DND-41 (cell line): Measurements from ENCODE around the gene TGFBR2.

Source experiments
- ATAC-seq: fragments of 200-7000 bp; cut with Tn5 transposase; 3 replicates; pipeline ENCODE4 v1.9.1; 2021; ENCODE audit warnings: low read depth; ENCODE audit not compliant: insufficient read depth
- DNase-seq: peaks from one replicate; pipeline ENCODE4 v3.0.0-alpha.2; 2020
- H2AFZ ChIP-seq: 2 replicates; pipeline ENCODE4 v1.6.0; 2012; ENCODE audit warnings: low read depth, low read length
- H3K27ac ChIP-seq: 2 replicates; pipeline ENCODE4 v1.5.1; 2012; ENCODE audit warnings: low read length, inconsistent platforms
- H3K27me3 ChIP-seq: fragments of 200-600 bp; sonication (generic); 2 replicates; pipeline ENCODE4 v1.6.0; 2012; ENCODE audit warnings: low read length, mild to moderate bottlenecking, inconsistent platforms; ENCODE audit not compliant: insufficient read depth, poor library complexity
- H3K36me3 ChIP-seq: 2 replicates; pipeline ENCODE4 v1.5.1; 2012; ENCODE audit warnings: low read length, inconsistent platforms; ENCODE audit not compliant: insufficient read depth
- H3K4me1 ChIP-seq: 2 replicates; pipeline ENCODE4 v1.5.1; 2012; ENCODE audit warnings: mild to moderate bottlenecking, low read length; ENCODE audit not compliant: insufficient read depth
- H3K4me2 ChIP-seq: 2 replicates; pipeline ENCODE4 v1.6.0; 2012; ENCODE audit warnings: mild to moderate bottlenecking, moderate library complexity, low read length, inconsistent platforms; ENCODE audit not compliant: insufficient read depth
- H3K4me3 ChIP-seq, 2 experiments: fragments of 200-600 bp in 1 of 2; shearing (Covaris generic) in 1 of 2; 2 replicates each; pipeline ENCODE4 v1.5.1; 2012 to 2016; ENCODE audit warnings: inconsistent platforms in 2 of 2, low read length in 2 of 2, mild to moderate bottlenecking in 2 of 2, low read depth in 1 of 2, moderate library complexity in 1 of 2
- H3K79me2 ChIP-seq: 2 replicates; pipeline ENCODE4 v1.6.0; 2012; ENCODE audit warnings: low read length, inconsistent platforms; ENCODE audit not compliant: insufficient read depth
- H3K9ac ChIP-seq: 2 replicates; pipeline ENCODE4 v1.6.0; 2012; ENCODE audit warnings: low read depth, mild to moderate bottlenecking, inconsistent platforms, low read length, moderate library complexity
- H3K9me3 ChIP-seq: 2 replicates; pipeline ENCODE4 v1.5.1; 2012; ENCODE audit warnings: low read length, moderate library complexity, mild to moderate bottlenecking, inconsistent platforms; ENCODE audit not compliant: insufficient read depth, severe bottlenecking
- H4K20me1 ChIP-seq: 2 replicates; pipeline ENCODE4 v1.6.0; 2012; ENCODE audit warnings: low read length; ENCODE audit not compliant: insufficient read depth
- EZH2 ChIP-seq: IDR thresholded peaks from 3 replicates; pipeline ENCODE4 v1.6.1; 2012; ENCODE audit warnings: borderline replicate concordance, low read depth, mild to moderate bottlenecking, moderate library complexity, low read length, inconsistent platforms; ENCODE audit not compliant: severe bottlenecking
- TF ChIP-seq, protein P1 (sequence below): IDR thresholded peaks from 2 replicates; pipeline ENCODE4 v1.5.1; 2012; ENCODE audit warnings: borderline replicate concordance, low read length, moderate library complexity, mild to moderate bottlenecking; ENCODE audit not compliant: poor library complexity, severe bottlenecking; ENCODE audit errors: extremely low read depth

The TGFBR2 gene

DNA sequence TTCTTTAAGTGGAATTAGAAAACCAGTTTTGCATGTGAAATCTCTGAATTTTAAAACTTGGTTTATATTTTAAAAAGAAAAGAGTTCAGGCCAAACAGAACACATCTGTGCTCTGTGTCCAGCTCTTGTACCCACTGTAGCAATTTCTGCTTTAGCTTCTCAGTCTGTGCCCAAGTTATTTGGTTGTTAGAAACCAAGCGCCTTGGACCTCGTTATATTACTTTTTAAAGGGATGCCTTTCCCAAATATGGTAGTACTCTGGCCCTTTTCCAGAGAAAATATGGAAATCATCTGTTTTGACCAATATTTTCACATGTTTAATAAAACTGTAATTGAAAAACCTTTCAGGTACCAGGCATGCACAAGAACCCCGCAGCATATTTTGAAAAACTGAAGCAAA lies 27.3 kb downstream of the TGFBR2 start:
- no peak for DNase-seq
- Histone ChIP-seq H3K79me2 (peaks cover 98% of the 10 kb centered on the region), H3K9ac (no peak overlapping the region), H3K4me3 (no peak overlapping the region), H3K27me3 (no peaks in the 10 kb centered on the region), H3K4me2 (no peak overlapping the region), H3K9me3 (no peaks in the 10 kb centered on the region), H2AFZ (no peak overlapping the region), H3K36me3 (peaks cover 11% of the 10 kb centered on the region; the same call in 1 of the 2 replicates), H4K20me1 (peaks cover 5% of the 10 kb centered on the region; the same call in 1 of the 2 replicates), H3K27ac (no peak overlapping the region), H3K4me1 (peaks cover 40% of the 10 kb centered on the region)
- no peak for ATAC-seq
- TF ChIP-seq, protein P1, sequence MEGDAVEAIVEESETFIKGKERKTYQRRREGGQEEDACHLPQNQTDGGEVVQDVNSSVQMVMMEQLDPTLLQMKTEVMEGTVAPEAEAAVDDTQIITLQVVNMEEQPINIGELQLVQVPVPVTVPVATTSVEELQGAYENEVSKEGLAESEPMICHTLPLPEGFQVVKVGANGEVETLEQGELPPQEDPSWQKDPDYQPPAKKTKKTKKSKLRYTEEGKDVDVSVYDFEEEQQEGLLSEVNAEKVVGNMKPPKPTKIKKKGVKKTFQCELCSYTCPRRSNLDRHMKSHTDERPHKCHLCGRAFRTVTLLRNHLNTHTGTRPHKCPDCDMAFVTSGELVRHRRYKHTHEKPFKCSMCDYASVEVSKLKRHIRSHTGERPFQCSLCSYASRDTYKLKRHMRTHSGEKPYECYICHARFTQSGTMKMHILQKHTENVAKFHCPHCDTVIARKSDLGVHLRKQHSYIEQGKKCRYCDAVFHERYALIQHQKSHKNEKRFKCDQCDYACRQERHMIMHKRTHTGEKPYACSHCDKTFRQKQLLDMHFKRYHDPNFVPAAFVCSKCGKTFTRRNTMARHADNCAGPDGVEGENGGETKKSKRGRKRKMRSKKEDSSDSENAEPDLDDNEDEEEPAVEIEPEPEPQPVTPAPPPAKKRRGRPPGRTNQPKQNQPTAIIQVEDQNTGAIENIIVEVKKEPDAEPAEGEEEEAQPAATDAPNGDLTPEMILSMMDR, result no peak
- no peak for TF ChIP-seq EZH2

DNA sequence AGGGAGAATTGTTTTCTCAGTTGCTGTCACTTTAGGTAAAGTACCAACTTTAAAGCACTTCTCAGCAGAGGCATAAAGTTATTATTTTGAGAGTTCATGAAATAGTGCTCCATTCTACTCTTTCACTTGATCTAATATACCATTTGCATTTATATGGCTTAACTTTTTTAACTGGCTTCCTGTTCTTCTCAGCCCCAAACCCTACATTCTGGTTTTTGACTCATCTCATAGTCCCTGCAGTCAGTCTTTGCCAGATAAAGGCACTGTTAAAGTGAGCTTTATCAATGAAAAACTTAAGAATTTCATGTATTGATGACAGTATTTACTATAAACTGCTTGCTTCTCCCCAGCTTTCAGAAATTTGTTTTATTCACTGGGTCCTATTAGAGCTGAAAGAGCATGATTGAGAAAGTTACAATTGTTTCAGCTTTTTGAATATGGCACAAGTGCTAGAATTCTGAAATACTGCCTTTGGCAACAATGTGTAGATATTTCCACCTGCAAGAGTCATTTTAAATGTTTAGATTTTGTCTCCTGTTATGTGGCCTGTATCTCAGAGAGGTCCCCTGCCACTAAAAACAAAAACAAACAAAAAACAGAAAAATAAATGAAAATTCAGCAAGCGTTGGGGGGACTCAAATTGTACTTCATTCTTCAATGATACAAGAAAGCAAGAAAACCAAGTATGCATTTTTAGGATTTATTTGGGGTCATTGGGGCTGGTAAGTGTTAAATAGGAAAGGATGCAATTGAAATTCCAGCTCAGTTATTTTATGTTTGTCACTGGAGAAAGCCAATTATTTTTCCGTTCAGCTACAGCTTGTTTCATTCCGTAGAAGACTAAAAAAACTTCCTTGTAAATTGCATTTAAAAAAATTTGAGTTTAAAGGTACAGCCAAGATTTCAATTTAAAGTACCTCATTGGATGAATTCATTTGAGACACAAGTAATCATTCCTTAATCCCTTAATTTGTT lies 28.6 kb downstream of the TGFBR2 start:
- TF ChIP-seq EZH2, result no peak
- TF ChIP-seq, protein P1, result no peak
- no peaks in the 10 kb centered on the region for H3K36me3 ChIP-seq
- no peak overlapping the region for H3K9ac ChIP-seq
- no peak overlapping the region for H3K27ac ChIP-seq
- no peaks in the 10 kb centered on the region for H3K27me3 ChIP-seq
- peaks cover 98% of the 10 kb centered on the region for H3K79me2 ChIP-seq
- no peak overlapping the region for H3K4me3 ChIP-seq
- no peak overlapping the region for H3K4me2 ChIP-seq
- DNase-seq (no peak), ATAC-seq (no peak)
- no peak overlapping the region for H2AFZ ChIP-seq
- H3K4me1 ChIP-seq, result peaks cover 41% of the 10 kb centered on the region
- H4K20me1 ChIP-seq, result peaks cover 12% of the 10 kb centered on the region; the same call in 1 of the 2 replicates
- no peaks in the 10 kb centered on the region for H3K9me3 ChIP-seq

DNA sequence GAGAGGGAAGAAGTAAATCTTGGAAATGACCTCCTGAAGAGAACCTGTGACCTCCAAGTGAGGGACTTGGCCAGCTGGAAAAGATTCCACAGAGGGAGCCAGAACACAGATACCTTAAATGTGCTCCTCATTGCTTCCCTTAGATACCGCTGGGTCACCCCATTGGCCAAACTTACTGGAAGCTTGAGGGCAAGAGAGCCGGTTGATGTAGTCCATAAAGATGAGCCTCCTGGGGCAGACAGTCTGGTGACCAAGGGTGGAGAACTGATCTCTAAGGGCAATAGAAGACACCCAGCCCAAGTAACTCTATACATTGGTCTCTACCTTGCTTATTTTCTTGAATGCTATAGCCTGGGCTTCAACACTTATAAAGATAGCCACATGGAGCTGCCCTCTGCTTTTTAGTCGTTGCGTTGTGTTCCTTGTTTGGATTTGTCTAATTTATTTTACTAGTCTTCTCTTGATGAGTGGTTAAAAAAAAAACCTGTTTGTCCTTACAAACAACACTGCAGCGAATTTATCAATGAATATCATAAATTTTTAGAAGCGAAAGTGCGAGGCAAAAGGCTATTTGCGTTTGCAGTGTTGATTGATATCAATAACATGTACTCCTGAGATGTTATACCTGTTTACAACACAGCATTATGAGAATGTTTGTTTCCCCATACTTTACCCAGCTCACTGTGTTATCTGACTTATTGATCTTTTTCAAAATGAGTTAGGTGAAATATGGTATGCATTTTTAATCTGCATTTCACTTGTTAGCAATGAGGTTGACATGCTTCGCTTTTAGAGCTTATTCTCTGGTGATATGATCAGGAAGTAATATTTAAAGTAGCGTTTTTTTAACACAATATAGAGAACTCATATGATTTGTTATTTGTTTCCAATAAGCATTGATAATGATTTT lies 31.2 kb downstream of the TGFBR2 start:
- Histone ChIP-seq H3K9me3 (no peaks in the 10 kb centered on the region), H4K20me1 (peaks cover 29% of the 10 kb centered on the region), H3K9ac (no peak overlapping the region), H2AFZ (no peak overlapping the region), H3K27ac (no peak overlapping the region), H3K27me3 (no peaks in the 10 kb centered on the region), H3K4me2 (no peak overlapping the region), H3K36me3 (no peaks in the 10 kb centered on the region), H3K4me3 (no peak overlapping the region), H3K4me1 (peaks cover 44% of the 10 kb centered on the region), H3K79me2 (peaks cover 98% of the 10 kb centered on the region)
- TF ChIP-seq EZH2, result no peak
- TF ChIP-seq, protein P1, result no peak
- no peak for ATAC-seq
- DNase-seq, result no peak
